Measurements from ENCODE around the gene U2AF1.
"Not testable (repeated sequence)": the region's sequence is repeated elsewhere in the genome, so short reads cannot be mapped to it uniquely, and the experiment has no call there.

DNA sequence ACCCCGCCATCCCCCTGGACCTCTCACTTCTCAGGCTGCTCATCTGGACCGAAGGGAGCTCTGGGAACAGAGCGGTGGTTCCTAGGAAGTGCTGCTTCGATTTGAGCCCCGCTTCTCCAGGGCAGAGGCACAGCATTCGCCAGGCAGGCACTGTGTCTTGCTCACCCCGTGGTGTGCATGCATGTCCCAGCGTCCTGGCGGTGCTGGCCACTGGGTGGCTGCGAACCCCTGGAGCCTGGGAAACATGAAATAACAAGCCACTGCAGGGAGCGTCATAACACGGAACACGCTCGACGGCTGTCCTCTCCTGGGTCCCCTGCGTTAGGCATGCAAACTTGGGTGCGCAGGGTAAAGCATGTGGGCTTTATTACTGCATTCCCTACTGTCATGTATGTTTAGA is 17.9 kb downstream of the U2AF1 start:
- not testable (repeated sequence) for TF ChIP-seq BMI1 (IDR thresholded peaks at IDR 0.05; ENCODE audit: low read length); BHLHE40 (IDR thresholded peaks at IDR 0.05; ENCODE audit: low read length); YBX1 (IDR thresholded peaks at IDR 0.05); EP300 (IDR thresholded peaks at IDR 0.05; ENCODE audit: low read length); NR3C1 (CRISPR knock-in tag; IDR thresholded peaks at IDR 0.05); ZKSCAN3 (CRISPR knock-in tag; IDR thresholded peaks at IDR 0.05); ETV5 (CRISPR knock-in tag; IDR thresholded peaks at IDR 0.05; ENCODE audit: low read depth); FOS (IDR thresholded peaks at IDR 0.05; ENCODE audit: extremely low read depth, insufficient read length); CEBPB (tag; IDR thresholded peaks at IDR 0.05)
- TF ChIP-seq, protein P1, sequence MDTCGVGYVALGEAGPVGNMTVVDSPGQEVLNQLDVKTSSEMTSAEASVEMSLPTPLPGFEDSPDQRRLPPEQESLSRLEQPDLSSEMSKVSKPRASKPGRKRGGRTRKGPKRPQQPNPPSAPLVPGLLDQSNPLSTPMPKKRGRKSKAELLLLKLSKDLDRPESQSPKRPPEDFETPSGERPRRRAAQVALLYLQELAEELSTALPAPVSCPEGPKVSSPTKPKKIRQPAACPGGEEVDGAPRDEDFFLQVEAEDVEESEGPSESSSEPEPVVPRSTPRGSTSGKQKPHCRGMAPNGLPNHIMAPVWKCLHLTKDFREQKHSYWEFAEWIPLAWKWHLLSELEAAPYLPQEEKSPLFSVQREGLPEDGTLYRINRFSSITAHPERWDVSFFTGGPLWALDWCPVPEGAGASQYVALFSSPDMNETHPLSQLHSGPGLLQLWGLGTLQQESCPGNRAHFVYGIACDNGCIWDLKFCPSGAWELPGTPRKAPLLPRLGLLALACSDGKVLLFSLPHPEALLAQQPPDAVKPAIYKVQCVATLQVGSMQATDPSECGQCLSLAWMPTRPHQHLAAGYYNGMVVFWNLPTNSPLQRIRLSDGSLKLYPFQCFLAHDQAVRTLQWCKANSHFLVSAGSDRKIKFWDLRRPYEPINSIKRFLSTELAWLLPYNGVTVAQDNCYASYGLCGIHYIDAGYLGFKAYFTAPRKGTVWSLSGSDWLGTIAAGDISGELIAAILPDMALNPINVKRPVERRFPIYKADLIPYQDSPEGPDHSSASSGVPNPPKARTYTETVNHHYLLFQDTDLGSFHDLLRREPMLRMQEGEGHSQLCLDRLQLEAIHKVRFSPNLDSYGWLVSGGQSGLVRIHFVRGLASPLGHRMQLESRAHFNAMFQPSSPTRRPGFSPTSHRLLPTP (IDR thresholded peaks at IDR 0.05; ENCODE audit: borderline replicate concordance, extremely low read depth, insufficient read length) = not testable (repeated sequence)
- TF ChIP-seq, protein P2, sequence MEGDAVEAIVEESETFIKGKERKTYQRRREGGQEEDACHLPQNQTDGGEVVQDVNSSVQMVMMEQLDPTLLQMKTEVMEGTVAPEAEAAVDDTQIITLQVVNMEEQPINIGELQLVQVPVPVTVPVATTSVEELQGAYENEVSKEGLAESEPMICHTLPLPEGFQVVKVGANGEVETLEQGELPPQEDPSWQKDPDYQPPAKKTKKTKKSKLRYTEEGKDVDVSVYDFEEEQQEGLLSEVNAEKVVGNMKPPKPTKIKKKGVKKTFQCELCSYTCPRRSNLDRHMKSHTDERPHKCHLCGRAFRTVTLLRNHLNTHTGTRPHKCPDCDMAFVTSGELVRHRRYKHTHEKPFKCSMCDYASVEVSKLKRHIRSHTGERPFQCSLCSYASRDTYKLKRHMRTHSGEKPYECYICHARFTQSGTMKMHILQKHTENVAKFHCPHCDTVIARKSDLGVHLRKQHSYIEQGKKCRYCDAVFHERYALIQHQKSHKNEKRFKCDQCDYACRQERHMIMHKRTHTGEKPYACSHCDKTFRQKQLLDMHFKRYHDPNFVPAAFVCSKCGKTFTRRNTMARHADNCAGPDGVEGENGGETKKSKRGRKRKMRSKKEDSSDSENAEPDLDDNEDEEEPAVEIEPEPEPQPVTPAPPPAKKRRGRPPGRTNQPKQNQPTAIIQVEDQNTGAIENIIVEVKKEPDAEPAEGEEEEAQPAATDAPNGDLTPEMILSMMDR (IDR thresholded peaks at IDR 0.05 in 2 of 3, conservative IDR thresholded peaks at IDR 0.05 in 1 of 3; ENCODE audit: insufficient read depth in 2 of 3, low read depth in 1 of 3, low read length in 3 of 3) = not testable (repeated sequence)
- TF ChIP-seq, protein P3, sequence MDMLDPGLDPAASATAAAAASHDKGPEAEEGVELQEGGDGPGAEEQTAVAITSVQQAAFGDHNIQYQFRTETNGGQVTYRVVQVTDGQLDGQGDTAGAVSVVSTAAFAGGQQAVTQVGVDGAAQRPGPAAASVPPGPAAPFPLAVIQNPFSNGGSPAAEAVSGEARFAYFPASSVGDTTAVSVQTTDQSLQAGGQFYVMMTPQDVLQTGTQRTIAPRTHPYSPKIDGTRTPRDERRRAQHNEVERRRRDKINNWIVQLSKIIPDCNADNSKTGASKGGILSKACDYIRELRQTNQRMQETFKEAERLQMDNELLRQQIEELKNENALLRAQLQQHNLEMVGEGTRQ (CRISPR knock-in tag; IDR thresholded peaks at IDR 0.05) = not testable (repeated sequence)
